Activated CD4-positive, alpha-beta T cell treated with anti-CD3 and anti-CD28 coated beads, Interleukin-2, amount 50 U/mL, for 16 hours (primary cell): Measurements from ENCODE around the gene SLIT3.
"Not testable (repeated sequence)": the region's sequence is repeated elsewhere in the genome, so short reads cannot be mapped to it uniquely, and the experiment has no call there.

ENCODE experiments used
- DNase-seq: peaks from one replicate; pipeline ENCODE4 v3.0.0-alpha.2; 2020

The SLIT3 gene

DNA sequence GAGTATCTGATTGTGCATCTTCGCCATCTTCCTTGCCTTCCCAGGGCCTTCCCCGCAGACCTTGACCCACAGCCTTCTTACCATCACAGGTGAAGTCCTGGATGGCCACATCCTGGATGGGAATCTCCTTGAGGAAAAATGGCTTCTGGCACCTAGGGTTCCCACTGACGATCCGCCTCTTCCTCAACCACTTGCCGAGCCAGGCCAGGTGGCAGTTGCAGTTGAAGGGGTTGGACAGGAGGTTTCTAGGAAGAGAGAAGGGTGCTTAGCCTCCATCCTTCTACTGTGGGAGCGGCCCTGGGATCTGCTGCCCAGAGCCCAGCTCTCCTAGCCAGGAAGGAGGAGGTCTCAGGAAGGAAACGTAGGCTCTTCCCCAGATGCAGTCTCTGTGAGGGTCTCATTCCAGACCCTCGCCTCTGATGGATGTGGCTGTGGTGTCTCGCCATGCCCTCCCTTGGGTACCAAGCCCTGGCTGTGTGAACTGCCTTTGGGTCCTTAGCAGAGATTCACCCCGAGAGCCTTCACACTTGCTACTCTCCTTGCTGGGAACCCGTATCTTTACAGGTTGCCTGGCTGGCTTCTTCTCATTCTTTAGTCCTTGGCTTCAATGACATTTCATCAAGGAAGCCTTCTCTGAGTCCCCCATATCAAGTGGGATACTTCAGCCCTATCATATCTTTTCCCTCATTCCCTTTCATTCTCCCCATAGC, 551.4 kb downstream of the SLIT3 start:
- DNase-seq: no peak

DNA sequence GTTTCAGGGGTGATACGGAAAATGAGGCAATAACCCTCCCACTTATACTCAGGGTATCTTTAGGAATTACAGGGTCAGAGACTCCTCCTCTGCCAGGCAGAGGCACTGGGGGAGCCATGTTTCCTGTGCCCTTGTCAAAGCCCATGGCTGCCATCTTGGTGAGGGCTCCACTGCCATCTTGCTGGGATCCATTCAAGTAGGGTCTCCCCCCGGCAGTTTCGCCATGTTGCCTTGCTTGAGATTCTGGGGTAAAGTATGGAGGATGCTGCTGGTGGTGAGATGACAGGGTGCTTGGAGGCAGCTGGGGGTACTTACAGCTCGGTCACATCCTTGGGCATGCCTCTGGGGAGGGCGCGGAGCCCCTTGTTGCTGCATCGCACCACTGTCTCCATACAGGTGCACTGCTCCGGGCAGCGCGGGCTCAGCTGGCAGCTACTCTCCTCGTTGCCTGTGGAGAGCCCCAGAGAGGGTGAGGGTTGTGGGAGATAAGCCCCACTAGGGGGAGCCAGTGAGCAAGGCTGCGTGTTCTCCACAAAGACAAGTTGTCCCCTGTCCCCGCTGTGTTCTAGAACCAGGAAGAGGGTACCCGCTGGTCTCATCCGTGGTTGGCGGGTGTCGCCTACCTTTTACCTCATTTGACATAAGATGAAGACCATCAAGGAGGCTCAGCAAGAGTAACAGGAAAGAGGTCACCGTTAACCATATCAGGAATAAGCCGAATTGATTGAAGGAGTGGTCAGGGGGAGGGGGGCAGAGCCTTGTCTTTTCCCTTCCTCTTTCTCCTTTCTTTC, 552.8 kb downstream of the SLIT3 start:
- peak; percentile 71 for DNase-seq

DNA sequence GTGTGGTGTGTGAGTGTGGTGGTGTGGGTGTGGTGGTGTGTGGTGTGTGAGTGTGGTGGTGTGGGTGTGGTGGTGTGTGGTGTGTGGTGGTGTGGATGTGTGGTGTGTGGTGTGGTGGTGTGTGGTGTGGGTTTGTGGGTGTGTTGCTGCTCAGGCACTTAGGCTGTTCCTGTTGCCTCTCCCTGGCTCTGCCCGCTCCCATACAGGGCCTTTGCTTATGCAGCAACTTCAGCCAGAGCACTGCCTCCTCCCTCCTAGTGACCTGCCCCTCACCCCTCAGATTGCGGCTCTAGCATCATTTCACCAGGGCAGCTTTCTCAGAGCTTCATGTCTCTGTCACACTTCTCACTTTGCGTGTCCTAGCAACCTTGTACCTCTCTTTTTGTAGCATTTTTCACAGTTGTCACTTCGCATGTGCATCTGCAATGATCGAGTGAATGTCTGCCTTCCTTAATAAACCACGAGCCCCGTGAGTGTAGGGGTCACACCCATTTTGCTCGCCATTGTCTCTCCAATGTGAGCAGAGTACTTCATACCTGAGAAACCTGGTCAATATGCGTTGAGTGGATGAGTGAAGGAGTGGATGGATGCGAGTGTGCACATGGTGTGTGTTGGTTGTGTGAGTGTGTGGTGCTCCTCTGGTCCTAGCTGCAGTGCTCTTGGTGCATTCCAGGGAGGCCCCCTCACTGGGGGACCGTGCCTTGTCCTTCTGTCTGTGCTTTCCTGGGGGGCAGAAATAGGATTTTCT, 553.9 kb downstream of the SLIT3 start:
- DNase-seq: no peak

DNA sequence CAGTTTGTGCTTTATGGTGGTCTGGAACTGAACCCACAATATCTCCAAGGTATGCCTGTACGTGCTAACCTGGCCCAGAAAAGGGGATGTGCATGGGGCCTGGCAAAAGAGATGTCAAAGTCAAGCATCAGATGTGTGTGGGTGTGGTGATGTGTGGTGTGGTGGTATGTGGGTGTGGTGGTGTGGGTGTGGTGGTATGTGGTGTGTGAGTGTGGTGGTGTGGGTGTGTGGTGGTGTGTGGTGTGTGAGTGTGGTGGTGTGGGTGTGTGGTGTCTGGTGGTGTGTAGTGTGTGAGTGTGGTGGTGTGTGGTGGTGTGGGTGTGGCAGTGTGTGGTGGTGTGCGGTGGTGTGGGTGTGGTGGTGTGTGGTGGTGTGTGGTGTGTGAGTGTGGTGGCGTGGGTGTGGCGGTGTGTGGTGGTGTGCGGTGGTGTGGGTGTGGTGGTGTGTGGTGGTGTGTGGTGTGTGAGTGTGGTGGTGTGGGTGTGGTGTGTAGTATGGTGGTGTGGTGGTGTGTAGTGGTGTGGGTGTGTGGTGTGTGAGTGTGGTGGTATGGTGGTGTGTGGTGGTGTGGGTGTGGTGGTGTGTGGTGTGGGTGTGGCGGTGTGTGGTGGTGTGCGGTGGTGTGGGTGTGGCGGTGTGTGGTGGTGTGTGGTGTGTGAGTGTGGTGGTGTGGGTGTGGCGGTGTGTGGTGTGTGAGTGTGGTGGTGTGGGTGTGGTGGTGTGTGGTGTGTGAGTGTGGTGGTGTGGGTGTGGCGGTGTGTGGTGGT, 554.6 kb downstream of the SLIT3 start:
- not testable (repeated sequence) for DNase-seq

DNA sequence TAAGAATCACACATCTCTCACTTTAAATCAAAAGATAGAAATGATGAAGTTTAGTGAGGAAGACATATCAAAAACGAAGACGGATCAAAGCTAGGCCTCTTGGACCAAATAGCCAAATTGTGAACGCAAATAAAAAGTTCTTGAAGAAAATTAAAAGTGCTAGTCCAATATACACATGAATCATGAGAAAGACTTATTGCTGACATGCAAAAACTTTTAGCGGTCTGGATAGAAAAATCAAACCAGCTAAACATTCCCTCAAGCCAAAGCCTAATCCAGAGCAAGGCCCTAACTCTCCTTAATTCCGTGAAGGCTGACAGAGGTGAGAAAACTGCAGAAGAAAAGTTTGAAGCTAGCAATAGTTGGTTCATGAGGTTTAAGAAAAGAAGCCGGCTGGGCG, 557.3 kb downstream of the SLIT3 start:
- DNase-seq: no peak

DNA sequence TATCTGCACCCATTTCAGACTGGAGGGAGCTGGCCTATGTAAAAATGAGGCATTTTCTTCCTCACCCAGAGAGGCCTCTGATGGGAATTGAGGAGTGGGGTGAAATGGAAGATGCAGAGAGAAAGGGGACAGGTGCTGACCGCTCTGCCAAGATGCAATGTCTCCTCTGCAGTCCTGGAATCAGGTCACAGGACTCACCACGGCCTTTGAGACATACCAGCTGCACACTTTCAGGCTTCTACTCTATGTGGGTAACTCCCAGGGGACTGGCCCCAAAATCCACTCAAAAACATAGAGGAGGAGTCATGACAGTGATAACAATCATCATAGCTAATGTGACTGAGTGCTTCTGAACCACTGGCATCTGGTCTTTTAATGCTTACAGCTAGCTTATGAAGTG, 558.6 kb downstream of the SLIT3 start:
- not testable (repeated sequence) for DNase-seq

DNA sequence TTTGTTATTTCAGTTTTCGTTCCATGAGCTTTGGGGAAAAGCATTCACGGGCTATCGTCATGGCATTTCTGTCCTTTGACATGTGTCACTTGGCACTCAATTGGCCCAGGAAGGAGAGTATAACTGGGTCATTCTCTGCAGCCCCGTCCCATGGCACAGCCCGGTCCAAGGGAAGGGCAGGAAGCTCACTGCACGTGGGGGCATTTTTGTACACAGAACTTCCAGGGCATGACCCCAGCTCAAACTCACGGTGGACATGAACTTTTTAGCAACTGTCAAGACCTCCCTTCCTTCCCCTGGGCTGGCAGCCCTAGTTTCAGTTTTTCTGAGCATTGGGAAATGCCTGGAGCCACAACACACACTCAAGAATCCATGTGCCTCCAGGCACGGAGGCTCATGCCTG, 560.1 kb downstream of the SLIT3 start:
- DNase-seq: no peak

DNA sequence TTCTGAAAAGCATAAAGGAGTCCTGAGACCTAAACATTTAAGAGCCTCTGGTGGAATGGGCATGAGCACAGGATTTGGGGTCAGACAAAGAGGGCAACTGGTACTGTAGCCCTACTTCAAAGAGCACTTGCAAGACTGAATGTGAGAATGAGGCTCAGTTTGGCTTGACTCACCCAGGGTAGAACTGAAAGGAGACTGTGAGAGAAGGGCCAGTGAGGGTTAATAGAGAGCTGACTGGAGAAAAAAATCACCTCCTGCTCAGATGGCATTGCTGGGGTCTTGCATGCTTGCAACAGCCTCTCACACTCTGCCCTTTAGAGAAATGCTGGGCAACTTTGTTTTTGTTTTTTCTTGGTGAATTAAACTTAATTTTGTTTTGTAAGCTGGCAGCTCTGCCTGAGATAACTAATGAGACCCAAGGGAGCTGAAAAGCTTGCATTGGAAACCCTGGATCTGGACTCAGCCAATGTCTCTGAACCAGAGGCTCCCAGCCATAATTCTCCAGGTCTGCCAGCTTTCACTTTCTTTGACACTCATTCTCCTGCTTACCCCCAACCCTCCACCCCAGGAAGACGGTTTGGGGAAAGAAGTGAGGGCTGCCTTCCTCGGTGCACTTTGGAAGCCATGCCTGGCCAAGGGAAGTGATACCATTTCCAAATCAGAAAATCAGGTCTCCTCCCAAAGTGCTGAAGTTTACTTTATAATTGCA, 560.7 kb downstream of the SLIT3 start:
- DNase-seq: no peak

DNA sequence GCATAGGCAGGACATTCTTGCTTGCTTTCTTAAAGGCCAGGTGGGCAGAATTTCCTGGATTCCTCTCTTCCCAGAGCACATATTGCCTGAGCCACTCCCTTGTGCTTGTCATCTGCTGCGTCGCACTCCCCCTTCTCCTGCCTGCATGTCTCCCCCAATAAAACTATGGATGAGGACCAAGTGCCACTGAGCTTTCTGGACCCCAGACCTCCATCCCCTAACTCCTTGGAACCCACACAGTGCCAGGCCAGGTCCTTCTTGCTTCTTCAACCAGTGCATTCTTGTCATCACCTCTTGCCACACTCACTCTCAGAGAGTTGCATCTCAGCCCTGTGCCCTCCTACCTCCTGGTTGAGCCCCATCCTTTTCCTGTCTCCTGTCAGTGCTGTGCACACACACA, 563.9 kb downstream of the SLIT3 start:
- DNase-seq: no peak

DNA sequence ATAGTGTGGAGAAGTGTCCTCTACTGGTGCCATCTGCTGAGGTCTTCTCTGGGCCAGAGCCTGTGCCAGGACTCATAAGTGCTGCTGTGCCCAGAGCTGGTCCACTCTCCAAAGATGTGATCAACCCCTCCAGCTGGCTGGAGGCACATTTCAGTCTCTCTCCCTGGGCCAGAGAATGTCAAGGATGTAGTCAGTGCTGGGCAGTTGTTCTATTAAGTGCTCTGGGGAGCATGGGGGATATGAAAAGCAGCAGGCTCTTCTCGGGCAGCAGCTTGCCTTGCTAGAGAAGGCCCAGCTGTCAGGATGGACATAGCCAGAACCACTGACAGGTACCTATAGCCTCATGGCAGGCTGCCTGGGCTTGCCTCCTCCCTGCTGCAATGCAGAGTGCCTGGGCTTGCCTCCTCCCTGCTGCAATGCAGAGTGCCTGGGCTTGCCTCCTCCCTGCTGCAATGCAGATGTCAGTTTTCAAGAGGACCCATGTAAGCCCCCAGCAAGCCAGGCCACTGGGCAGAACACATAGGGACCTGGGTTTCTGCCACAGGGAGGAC, 564.6 kb downstream of the SLIT3 start:
- DNase-seq: no peak

DNA sequence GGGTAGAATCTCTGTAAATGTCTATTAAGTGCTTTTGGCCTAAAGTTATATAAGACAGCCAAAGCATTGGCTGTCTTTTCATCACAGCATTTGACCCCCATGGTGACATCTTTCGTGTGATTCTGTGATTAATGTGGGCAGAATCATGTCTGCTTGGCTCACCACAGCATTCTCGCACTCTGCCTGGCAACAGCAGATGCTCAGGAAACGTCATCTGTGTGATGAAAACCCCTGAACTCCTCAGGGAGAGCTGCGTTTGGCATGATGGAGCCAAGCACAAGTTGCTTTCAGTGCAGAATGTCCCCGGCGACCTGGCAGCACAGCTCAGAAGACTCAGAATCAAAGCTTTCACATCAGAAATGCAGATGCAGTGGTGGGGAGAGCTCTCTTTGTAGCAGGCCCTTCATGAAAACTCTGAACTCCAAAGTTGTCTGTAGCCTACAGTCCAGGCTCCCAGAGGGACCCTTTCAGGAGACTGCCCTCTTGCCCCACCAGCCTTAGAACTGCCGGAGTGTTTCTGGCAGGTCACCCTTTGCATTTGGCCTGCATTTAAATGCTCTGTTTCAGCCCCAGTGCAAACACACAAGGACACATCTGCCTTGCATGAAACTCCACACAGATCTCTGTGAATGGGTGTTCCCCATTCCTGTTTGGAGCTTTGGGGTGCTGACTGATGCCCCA, 566.2 kb downstream of the SLIT3 start:
- peak; percentile 8 for DNase-seq

DNA sequence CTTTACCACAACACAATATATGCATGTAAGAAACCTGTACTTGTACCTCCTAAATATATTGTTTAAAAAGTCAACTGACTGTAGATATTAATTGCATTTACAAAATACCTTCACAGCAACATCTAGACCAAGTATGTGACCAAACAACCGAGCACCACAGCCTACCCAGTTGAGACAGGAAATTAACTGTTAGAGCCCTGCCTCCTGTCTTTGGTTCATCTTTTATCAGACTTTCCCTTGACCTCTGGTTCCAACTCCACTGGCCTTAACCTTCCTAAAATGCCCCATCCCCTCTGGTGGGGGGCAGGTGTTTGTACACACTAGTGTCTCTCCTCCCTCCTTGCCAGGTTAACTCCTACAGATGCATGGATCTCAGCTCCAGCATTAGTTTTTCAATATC, 566.8 kb downstream of the SLIT3 start:
- no peak for DNase-seq

DNA sequence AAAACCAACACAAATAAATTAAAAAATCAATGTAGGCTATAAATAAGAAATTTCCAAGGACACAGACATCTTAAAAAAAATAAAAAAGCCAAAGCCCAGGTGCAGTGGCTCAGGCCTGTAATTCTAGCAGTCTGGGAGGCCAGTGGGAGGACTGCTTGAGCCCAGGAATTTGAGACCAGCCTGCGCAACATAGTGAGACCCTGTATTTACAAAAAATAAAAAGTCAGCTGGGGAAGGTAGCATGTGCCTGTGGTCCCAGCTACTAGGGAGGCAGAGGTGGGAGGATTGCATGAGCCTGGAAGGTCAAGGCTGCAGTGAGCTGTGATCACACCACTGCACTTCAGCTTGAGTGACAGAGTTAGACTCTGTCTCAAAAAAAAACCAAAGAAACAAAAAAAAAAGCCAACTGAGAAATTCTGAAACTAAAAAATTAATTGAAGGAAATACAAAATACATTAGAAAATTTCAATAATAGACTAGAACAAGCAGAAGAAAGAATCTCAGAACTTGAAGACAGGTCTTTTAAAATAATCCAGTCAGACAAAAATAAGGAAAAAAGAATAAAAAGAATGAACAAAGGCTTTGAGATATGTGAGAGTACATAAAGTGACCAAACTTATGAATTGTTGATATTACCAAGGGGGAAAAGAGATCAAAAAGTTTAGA, 572.3 kb downstream of the SLIT3 start:
- DNase-seq: no peak

DNA sequence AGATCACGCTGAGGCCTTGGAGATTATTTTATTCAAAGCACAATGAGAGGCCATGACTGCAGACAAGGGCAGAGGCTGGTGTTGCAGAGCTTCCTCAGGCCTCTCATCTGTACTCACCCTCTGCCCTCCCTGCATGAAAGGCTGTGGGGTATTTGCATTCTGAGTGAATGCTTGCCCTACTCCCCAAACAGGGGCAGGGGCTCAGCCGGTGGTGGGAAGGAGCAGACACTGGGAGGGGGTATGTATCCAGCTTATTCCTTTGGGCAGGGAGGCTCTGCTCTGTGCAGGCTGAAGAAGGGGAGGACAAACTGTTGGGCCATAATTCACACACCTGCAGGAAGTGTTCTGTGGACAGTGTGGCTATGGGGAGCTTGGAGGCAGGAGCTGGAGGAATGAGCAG, 573.4 kb downstream of the SLIT3 start:
- DNase-seq: no peak

DNA sequence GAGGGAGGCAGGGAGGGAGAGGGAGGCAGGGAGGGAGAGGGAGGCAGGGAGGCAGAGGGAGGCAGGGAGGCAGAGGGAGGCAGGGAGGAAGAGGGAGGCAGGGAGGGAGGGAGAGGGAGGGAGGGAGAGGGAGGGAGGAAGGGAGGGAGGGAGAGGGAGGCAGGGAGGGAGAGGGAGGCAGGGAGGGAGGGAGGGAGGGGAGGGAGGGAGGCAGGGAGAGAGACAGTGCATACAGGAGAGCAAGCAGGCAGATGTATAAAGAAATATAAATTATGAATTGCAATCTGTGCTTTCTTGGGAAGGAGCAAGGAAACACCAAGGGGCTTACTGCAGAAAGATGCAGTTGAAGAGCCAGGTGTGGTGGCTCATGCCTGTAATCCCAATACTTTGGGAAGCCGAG, 574.6 kb downstream of the SLIT3 start:
- DNase-seq: no peak

DNA sequence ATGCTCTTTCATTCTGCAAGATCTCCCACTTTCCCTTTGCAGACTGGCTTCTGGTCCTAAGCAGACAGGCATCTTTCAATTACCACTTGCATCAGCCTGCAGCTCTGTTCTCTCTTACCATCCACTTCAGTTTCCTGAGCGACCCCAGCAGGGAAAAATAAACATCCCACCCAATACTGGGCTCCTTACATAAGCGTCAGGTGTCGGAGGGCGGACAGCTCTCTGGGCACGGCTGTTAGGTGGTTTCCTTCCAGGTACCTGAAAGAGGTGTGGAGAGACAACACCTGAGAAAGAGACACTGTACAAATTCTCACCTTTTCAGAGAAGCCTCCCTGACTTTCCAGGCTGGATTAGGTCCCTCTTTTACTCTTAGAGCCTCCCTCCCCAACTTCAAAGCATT, 576.7 kb downstream of the SLIT3 start:
- DNase-seq: no peak

DNA sequence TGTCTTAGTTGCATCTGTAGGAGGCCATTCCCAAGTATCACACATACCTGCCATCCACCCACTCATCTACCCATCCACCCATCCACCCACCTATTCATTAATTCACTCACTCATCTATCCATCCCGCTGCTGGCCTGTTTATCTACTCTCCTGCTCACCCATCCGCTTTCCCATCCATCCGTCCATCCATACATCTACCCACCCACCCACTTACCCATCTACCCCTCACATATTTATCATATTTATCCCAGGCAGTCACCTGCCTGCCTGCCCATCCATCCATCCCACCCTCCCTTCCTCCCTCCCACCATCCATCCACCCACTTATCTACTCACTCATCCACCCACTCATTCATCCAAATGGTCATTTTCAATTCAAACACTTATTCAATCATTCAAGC, 577.9 kb downstream of the SLIT3 start:
- no peak for DNase-seq

DNA sequence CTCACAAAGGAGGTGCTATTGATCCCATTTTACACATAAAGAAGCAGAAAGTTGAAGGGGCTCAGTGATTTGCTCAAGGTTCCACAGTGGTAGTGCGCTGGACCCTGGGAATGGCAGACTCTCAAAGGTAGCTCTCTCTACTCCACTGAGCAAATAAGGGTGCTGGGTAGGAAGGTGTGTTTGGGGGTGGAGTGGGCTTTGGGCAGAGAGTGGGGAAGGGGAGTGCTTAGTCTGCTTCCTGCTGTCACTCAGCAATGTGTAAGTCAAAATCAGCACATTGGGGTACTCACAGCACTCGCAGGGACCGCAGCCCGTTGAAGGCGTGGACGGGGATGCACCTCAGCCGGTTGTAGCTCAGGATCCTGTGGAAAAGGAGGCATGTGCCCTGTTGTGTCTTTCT, 579.0 kb downstream of the SLIT3 start:
- DNase-seq: no peak

DNA sequence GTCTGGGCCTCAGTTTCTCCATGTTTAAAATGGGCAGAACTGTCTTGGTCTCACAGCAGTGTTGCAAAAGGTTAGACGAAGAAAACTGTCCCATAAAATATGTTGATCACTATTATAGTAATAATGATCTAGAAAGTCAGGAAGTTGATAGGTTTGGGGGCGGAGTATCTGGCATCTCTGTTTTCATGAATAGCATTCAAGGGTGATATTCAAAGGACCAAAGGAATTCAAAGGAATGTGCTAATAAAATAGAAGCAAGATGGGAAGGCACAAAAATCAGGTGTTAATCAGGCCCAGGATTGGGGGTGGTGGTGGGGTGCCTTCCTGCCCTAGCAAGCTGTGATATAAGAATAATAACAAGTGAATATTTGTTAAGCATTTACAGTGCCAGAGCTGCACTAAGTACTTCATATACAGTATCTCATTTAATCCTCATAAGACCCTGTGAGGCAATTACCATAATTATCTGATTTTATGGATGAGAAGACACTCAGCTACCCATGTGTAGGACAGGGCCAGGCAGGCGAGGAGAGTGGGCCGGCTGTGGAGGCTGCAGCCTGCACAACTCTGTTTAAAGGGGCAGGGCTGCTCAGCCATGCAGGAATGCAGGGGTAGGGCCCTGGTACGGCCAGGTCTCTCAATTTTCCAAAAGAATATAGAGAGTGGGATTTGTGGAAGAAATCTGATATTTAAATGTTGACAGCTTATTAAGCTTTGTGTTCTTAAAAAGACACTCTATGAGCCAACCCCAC, 579.8 kb downstream of the SLIT3 start:
- DNase-seq: no peak

DNA sequence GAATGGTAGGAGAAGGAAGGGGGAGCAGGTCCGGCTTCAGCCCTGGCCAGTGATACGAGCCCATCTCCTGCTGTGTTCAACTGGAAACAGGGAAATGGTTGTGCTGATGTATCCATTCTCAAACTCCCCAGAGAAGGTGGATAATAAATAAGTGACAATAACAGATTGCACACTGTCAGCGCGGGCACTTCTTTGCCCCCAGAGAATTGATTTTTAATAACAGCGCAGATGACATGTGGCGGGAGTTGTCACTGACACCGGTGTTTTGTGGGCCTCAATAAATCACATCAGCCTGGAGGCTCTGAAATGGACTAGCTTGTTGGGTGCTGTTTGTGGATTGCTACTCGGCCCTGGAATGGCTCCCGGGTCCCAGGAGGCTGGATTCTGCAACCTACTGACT, 580.4 kb downstream of the SLIT3 start:
- DNase-seq: no peak
